Loucy (cell line): Measurements from ENCODE around the gene SEMA6A.

Experiments
- H2AFZ ChIP-seq: fragments of 200-600 bp; sonication (generic); 2 replicates; pipeline ENCODE4 v1.6.0; 2016; ENCODE audit warnings: antibody characterized with exemption, mild to moderate bottlenecking, low read length, moderate library complexity
- H3F3A ChIP-seq: fragments of 200-600 bp; 2 replicates; pipeline ENCODE4 v1.6.0; 2016; ENCODE audit warnings: antibody characterized with exemption, low read depth, mild to moderate bottlenecking
- H3K27me3 ChIP-seq: fragments of 200-600 bp; sonication (generic); 2 replicates; pipeline ENCODE4 v1.6.1; 2014; ENCODE audit warnings: low read length, mild to moderate bottlenecking; ENCODE audit not compliant: insufficient read depth, poor library complexity, severe bottlenecking
- H3K36me3 ChIP-seq: fragments of 200-600 bp; sonication (generic); 2 replicates; pipeline ENCODE4 v1.6.1; 2016; ENCODE audit warnings: low read length; ENCODE audit not compliant: insufficient read depth
- H3K4me1 ChIP-seq: fragments of 200-600 bp; sonication (generic); 2 replicates; pipeline ENCODE4 v1.5.1; 2014; ENCODE audit warnings: low read length, mild to moderate bottlenecking; ENCODE audit not compliant: insufficient read depth, poor library complexity, severe bottlenecking
- H3K4me2 ChIP-seq: fragments of 200-600 bp; sonication (generic); 2 replicates; pipeline ENCODE4 v1.6.0; 2014; ENCODE audit warnings: antibody characterized with exemption, low read length, low read depth, mild to moderate bottlenecking; ENCODE audit not compliant: poor library complexity, severe bottlenecking
- H3K4me3 ChIP-seq: fragments of 200-600 bp; sonication (generic); 2 replicates; pipeline ENCODE4 v1.5.1; 2014; ENCODE audit warnings: low read length, mild to moderate bottlenecking, mixed read lengths; ENCODE audit not compliant: poor library complexity, severe bottlenecking
- H3K79me2 ChIP-seq: fragments of 200-600 bp; sonication (generic); 2 replicates; pipeline ENCODE4 v1.6.1; 2014; ENCODE audit warnings: low read length; ENCODE audit not compliant: insufficient read depth
- H3K9ac ChIP-seq: fragments of 200-600 bp; sonication (generic); 2 replicates; pipeline ENCODE4 v1.6.0; 2014; ENCODE audit warnings: mild to moderate bottlenecking, low read depth, low read length, moderate library complexity; ENCODE audit not compliant: poor library complexity, severe bottlenecking
- H3K9me2 ChIP-seq: fragments of 200-600 bp; sonication (generic); replicated peaks from 2 replicates; pipeline ENCODE4 v1.6.1; 2016; ENCODE audit warnings: low read depth, low read length, mixed read lengths
- H3K9me3 ChIP-seq: fragments of 200-600 bp; sonication (generic); 2 replicates; pipeline ENCODE4 v1.6.1; 2014; ENCODE audit warnings: mild to moderate bottlenecking, antibody characterized with exemption, low read length, low read depth; ENCODE audit not compliant: insufficient read depth
- H4K20me1 ChIP-seq: fragments of 200-600 bp; sonication (generic); 2 replicates; pipeline ENCODE4 v1.6.0; 2014; ENCODE audit warnings: antibody characterized with exemption, low read length, mild to moderate bottlenecking; ENCODE audit not compliant: insufficient read depth, poor library complexity, severe bottlenecking
- CTCF ChIP-seq: fragments of 200-600 bp; sonication (generic); conservative IDR thresholded peaks from 2 replicates; pipeline ENCODE4 v1.5.1; 2014; ENCODE audit warnings: mild to moderate bottlenecking, antibody characterized with exemption, low read length
- EZH2phosphoT487 ChIP-seq: fragments of 200-600 bp; IDR thresholded peaks from 2 replicates; pipeline ENCODE4 v1.6.1; 2018; ENCODE audit warnings: antibody characterized with exemption, mild to moderate bottlenecking, moderate library complexity, borderline replicate concordance

SEMA6A gene

GRCh38 chr5:116469631-116470030, 105.0 kb downstream of the SEMA6A start:
- Histone ChIP-seq H3K9me3 (no peaks in the 10 kb centered on the region), H3K4me2 (no peak overlapping the region), H3K79me2 (no peaks in the 10 kb centered on the region), H3K36me3 (no peaks in the 10 kb centered on the region), H4K20me1 (no peaks in the 10 kb centered on the region), H3F3A (no peaks in the 10 kb centered on the region), H3K9me2 (no peaks in the 10 kb centered on the region), H3K27me3 (no peaks in the 10 kb centered on the region), H3K4me3 (no peak overlapping the region), H3K9ac (no peak overlapping the region), H3K4me1 (peaks cover 10% of the 10 kb centered on the region), H2AFZ (no peak overlapping the region)
- TF ChIP-seq CTCF (no peak), EZH2phosphoT487 (no peak)

- no peaks in the 10 kb centered on the region for H3K9me3 ChIP-seq
- H3K9me2 ChIP-seq, result no peaks in the 10 kb centered on the region
- H3K9ac ChIP-seq, result no peak overlapping the region
- no peak overlapping the region for H3K4me3 ChIP-seq
- H2AFZ ChIP-seq, result no peak overlapping the region
- H3K27me3 ChIP-seq, result no peaks in the 10 kb centered on the region
- TF ChIP-seq EZH2phosphoT487 (no peak), CTCF (no peak)
- no peaks in the 10 kb centered on the region for H3F3A ChIP-seq
- no peaks in the 10 kb centered on the region for H3K36me3 ChIP-seq
- no peaks in the 10 kb centered on the region for H3K79me2 ChIP-seq
- H4K20me1 ChIP-seq, result no peaks in the 10 kb centered on the region
- H3K4me1 ChIP-seq, result peaks cover 10% of the 10 kb centered on the region
- H3K4me2 ChIP-seq, result no peak overlapping the region
Measured at GRCh38 chr5:116468583-116468982, 106.0 kb downstream of the SEMA6A start.

- H3K4me3 ChIP-seq, result no peak overlapping the region
- H3K79me2 ChIP-seq, result no peaks in the 10 kb centered on the region
- no peaks in the 10 kb centered on the region for H3K9me2 ChIP-seq
- TF ChIP-seq EZH2phosphoT487 (no peak), CTCF (no peak)
- peaks cover 10% of the 10 kb centered on the region for H3K4me1 ChIP-seq
- no peaks in the 10 kb centered on the region for H4K20me1 ChIP-seq
- no peak overlapping the region for H3K9ac ChIP-seq
- no peaks in the 10 kb centered on the region for H3K36me3 ChIP-seq
- no peak overlapping the region for H3K4me2 ChIP-seq
- no peaks in the 10 kb centered on the region for H3F3A ChIP-seq
- no peaks in the 10 kb centered on the region for H3K9me3 ChIP-seq
- no peak overlapping the region for H2AFZ ChIP-seq
- H3K27me3 ChIP-seq, result no peaks in the 10 kb centered on the region
Measured at GRCh38 chr5:116467465-116467843, 107.2 kb downstream of the SEMA6A start.
